ENCODE data around the gene RABEP1. TPM values are rescaled to one million over a fixed set of nuclear protein-coding genes. Genes with fewer than 3 reads are reported as not detected.

RABEP1 gene
- total and polyA plus RNA-seq, 2 experiments from 2014 or later: 37.0 to 88.1 TPM

- TF ChIP-seq EZH2 (IDR thresholded peaks at IDR 0.05; ENCODE audit: low read depth, unreplicated experiment) (no peak), POLR2AphosphoS5 (IDR thresholded peaks at IDR 0.05; ENCODE audit: low read depth) (no peak), ZNF114 (CRISPR knock-in tag; IDR thresholded peaks at IDR 0.05) (no peak)
- TF ChIP-seq, protein P1, sequence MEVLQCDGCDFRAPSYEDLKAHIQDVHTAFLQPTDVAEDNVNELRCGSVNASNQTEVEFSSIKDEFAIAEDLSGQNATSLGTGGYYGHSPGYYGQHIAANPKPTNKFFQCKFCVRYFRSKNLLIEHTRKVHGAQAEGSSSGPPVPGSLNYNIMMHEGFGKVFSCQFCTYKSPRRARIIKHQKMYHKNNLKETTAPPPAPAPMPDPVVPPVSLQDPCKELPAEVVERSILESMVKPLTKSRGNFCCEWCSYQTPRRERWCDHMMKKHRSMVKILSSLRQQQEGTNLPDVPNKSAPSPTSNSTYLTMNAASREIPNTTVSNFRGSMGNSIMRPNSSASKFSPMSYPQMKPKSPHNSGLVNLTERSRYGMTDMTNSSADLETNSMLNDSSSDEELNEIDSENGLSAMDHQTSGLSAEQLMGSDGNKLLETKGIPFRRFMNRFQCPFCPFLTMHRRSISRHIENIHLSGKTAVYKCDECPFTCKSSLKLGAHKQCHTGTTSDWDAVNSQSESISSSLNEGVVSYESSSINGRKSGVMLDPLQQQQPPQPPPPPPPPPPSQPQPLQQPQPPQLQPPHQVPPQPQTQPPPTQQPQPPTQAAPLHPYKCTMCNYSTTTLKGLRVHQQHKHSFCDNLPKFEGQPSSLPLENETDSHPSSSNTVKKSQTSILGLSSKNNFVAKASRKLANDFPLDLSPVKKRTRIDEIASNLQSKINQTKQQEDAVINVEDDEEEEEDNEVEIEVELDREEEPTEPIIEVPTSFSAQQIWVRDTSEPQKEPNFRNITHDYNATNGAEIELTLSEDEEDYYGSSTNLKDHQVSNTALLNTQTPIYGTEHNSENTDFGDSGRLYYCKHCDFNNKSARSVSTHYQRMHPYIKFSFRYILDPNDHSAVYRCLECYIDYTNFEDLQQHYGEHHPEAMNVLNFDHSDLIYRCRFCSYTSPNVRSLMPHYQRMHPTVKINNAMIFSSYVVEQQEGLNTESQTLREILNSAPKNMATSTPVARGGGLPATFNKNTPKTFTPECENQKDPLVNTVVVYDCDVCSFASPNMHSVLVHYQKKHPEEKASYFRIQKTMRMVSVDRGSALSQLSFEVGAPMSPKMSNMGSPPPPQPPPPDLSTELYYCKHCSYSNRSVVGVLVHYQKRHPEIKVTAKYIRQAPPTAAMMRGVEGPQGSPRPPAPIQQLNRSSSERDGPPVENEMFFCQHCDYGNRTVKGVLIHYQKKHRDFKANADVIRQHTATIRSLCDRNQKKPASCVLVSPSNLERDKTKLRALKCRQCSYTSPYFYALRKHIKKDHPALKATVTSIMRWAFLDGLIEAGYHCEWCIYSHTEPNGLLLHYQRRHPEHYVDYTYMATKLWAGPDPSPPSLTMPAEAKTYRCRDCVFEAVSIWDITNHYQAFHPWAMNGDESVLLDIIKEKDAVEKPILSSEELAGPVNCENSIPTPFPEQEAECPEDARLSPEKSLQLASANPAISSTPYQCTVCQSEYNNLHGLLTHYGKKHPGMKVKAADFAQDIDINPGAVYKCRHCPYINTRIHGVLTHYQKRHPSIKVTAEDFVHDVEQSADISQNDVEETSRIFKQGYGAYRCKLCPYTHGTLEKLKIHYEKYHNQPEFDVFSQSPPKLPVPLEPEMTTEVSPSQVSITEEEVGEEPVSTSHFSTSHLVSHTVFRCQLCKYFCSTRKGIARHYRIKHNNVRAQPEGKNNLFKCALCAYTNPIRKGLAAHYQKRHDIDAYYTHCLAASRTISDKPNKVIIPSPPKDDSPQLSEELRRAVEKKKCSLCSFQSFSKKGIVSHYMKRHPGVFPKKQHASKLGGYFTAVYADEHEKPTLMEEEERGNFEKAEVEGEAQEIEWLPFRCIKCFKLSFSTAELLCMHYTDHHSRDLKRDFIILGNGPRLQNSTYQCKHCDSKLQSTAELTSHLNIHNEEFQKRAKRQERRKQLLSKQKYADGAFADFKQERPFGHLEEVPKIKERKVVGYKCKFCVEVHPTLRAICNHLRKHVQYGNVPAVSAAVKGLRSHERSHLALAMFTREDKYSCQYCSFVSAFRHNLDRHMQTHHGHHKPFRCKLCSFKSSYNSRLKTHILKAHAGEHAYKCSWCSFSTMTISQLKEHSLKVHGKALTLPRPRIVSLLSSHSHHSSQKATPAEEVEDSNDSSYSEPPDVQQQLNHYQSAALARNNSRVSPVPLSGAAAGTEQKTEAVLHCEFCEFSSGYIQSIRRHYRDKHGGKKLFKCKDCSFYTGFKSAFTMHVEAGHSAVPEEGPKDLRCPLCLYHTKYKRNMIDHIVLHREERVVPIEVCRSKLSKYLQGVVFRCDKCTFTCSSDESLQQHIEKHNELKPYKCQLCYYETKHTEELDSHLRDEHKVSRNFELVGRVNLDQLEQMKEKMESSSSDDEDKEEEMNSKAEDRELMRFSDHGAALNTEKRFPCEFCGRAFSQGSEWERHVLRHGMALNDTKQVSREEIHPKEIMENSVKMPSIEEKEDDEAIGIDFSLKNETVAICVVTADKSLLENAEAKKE (CRISPR knock-in tag; IDR thresholded peaks at IDR 0.05): no peak
These were observed 136.8 kb downstream of the RABEP1 start (continued) for GRCh38 chr17:5418858-5419355.

DNA sequence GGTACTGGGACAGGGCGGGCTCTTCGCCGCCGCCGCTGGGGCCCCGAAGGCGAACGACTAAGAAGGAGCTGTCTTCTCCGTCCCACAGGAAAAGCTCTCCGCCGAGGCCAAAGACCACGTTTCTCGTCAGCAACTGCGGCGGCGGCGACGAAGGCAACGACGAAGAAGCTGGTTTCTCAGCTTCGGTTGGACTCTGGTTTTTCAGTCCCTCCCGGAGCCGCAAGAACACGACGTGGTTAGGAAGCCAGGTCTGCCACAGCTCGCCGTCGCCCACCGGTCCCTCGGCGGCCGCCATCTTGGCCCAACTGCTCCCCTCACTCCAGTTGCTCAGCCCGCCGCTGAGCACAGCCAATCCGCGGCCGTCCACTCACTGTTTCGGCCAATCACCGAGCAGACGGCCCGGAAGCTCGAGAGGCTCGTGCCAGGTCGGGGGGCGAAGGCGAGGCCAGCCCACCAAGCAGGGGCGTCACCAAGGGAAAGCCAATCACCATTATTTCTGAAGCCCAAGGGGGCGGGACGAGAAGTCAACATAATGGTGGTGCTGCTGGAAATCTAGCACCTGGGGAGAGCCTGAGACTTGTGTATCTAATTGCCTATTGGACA lies 137.4 kb downstream of the RABEP1 start, which contains the start of gene NUP88:
Gene NUP88, minus strand, starts transcription at position 307 of the 603 bp plus-strand sequence. Its CDS starts 12 bp downstream, at position 295.
- Histone ChIP-seq H3K4me3 (peak within 1 kb of the TSS; percentile 94), H3K4me2 (peak within 1 kb of the TSS; percentile 100), H3K4me1 (ENCODE audit: insufficient read depth) (peaks cover 8% of the 10 kb centered on the region), H3F3A (replicated peaks; ENCODE audit: low read depth) (no peaks in the 10 kb centered on the region), H3K79me2 (replicated peaks; ENCODE audit: insufficient read depth) (peaks cover 86% of the 10 kb centered on the region), H3K27ac (ENCODE audit: low read depth) (peak within 1 kb of the TSS; percentile 89), H3K36me3 (ENCODE audit: insufficient read depth) (peaks cover 51% of the 10 kb centered on the region), H2AFZ (peak within 1 kb of the TSS; percentile 86; the same call in 1 of the 2 replicates), H3K9me2 (ENCODE audit: insufficient read depth) (no peaks in the 10 kb centered on the region), H3K27me3 (ENCODE audit: insufficient read depth) (no peaks in the 10 kb centered on the region), H4K20me1 (replicated peaks; ENCODE audit: insufficient read depth) (peaks cover 24% of the 10 kb centered on the region)
- Mint-ChIP-seq H3K27me3 (ENCODE audit: insufficient read depth, low read depth, poor library complexity) (peaks cover 10% of the 10 kb centered on the region), H3K4me1 (peaks cover 6% of the 10 kb centered on the region), H3K27ac (peak within 1 kb of the TSS; percentile 99), H3K4me3 (peak within 1 kb of the TSS; percentile 98), H3K9me3 (no peaks in the 10 kb centered on the region), H3K36me3 (ENCODE audit: low read depth) (peaks cover 66% of the 10 kb centered on the region)
- no peak for TF ChIP-seq EZH2 (IDR thresholded peaks at IDR 0.05; ENCODE audit: low read depth, unreplicated experiment)
- TF ChIP-seq POLR2AphosphoS5 (IDR thresholded peaks at IDR 0.05; ENCODE audit: low read depth): peak; percentile 91
- DNase-seq (ENCODE audit: low spot score): peak; percentile 99
- peak; percentile 98 for ATAC-seq

Data from GM23338 (cell line).